GM19328 (cell line): ENCODE measurements around the gene PDE3A.
"Not testable (repeated sequence)": the region's sequence is repeated elsewhere in the genome, so short reads cannot be mapped to it uniquely, and the experiment has no call there.

ENCODE experiments used
- ATAC-seq: cut with Tn5 transposase; IDR thresholded peaks from one replicate; pipeline ENCODE4 v1.9.1; 2021; ENCODE audit warnings: mild to moderate bottlenecking, moderate library complexity; ENCODE audit not compliant: unreplicated experiment

PDE3A gene

GRCh38 chr12:20546267-20546666 lies 177.9 kb downstream of the PDE3A start:
- ATAC-seq: no peak

- no peak for ATAC-seq
These were observed 179.7 kb downstream of the PDE3A start for GRCh38 chr12:20547816-20548575.

GRCh38 chr12:20548611-20549010 lies 180.3 kb downstream of the PDE3A start:
- ATAC-seq: no peak

GRCh38 chr12:20549108-20549719 lies 180.9 kb downstream of the PDE3A start:
- no peak for ATAC-seq

- not testable (repeated sequence) for ATAC-seq
These were observed 183.6 kb downstream of the PDE3A start for GRCh38 chr12:20551742-20552442.

GRCh38 chr12:20552586-20552985 lies 184.2 kb downstream of the PDE3A start:
- not testable (repeated sequence) for ATAC-seq

- ATAC-seq: no peak
These were observed 186.7 kb downstream of the PDE3A start for GRCh38 chr12:20555015-20555414.

- ATAC-seq: no peak
These were observed 187.4 kb downstream of the PDE3A start for GRCh38 chr12:20555771-20556170.

GRCh38 chr12:20557096-20557495 lies 188.8 kb downstream of the PDE3A start:
- ATAC-seq: no peak

- no peak for ATAC-seq
These were observed 192.6 kb downstream of the PDE3A start for GRCh38 chr12:20560935-20561334.

- ATAC-seq: no peak
These were observed 193.5 kb downstream of the PDE3A start for GRCh38 chr12:20561871-20562270.

- ATAC-seq: no peak
These were observed 199.1 kb downstream of the PDE3A start for GRCh38 chr12:20567413-20567812.

- no peak for ATAC-seq
These were observed 204.1 kb downstream of the PDE3A start for GRCh38 chr12:20572451-20572850.

GRCh38 chr12:20576528-20576927 lies 208.2 kb downstream of the PDE3A start:
- ATAC-seq: no peak

- no peak for ATAC-seq
These were observed 208.7 kb downstream of the PDE3A start for GRCh38 chr12:20577054-20577453.

- ATAC-seq: no peak
These were observed 209.8 kb downstream of the PDE3A start for GRCh38 chr12:20578142-20578541.

- no peak for ATAC-seq
These were observed 216.8 kb downstream of the PDE3A start for GRCh38 chr12:20585055-20585625.

- ATAC-seq: no peak
These were observed 217.6 kb downstream of the PDE3A start for GRCh38 chr12:20585913-20586312.

- ATAC-seq: no peak
These were observed 219.7 kb downstream of the PDE3A start for GRCh38 chr12:20588042-20588441.

GRCh38 chr12:20590570-20590969 lies 222.2 kb downstream of the PDE3A start:
- no peak for ATAC-seq

- no peak for ATAC-seq
These were observed 224.2 kb downstream of the PDE3A start for GRCh38 chr12:20592556-20592955.

GRCh38 chr12:20593611-20594010 lies 225.3 kb downstream of the PDE3A start:
- no peak for ATAC-seq
